Measurements from ENCODE around the gene PLG.
"Not testable (repeated sequence)": the region's sequence is repeated elsewhere in the genome, so short reads cannot be mapped to it uniquely, and the experiment has no call there.

PLG gene

DNA sequence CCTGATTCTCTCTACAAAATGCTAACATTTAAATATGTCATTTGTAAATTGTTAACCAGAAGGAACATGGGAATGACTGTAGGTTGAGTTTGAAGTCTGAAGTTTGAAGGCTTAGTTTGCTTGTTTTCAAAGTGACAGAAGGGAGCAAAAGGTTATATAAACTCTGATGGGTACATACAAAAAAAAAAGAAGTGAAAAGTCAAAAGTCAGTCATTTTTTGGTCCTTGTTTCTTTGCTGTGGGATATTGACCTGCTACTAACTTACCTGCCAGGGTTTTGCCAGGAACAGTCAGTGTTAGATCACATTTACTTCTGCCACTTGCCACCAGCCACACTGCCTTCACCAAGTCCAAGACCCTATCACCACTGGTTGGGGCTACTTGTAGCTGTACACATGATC is 6.9 kb downstream of the PLG start:
- not testable (repeated sequence) for H3K27me3 ChIP-seq (replicated peaks; ENCODE audit: control insufficient read depth, insufficient read depth, low read length); DNase-seq (ENCODE audit: low read depth); H3K4me1 ChIP-seq (ENCODE audit: control insufficient read depth, insufficient read depth, low read length); H3K9me3 ChIP-seq (ENCODE audit: control insufficient read depth, low read length); H3K9ac ChIP-seq (ENCODE audit: low read length); H3K36me3 ChIP-seq (ENCODE audit: control insufficient read depth, insufficient read depth, low read length, severe bottlenecking); H3K4me3 ChIP-seq (ENCODE audit: low read length)

DNA sequence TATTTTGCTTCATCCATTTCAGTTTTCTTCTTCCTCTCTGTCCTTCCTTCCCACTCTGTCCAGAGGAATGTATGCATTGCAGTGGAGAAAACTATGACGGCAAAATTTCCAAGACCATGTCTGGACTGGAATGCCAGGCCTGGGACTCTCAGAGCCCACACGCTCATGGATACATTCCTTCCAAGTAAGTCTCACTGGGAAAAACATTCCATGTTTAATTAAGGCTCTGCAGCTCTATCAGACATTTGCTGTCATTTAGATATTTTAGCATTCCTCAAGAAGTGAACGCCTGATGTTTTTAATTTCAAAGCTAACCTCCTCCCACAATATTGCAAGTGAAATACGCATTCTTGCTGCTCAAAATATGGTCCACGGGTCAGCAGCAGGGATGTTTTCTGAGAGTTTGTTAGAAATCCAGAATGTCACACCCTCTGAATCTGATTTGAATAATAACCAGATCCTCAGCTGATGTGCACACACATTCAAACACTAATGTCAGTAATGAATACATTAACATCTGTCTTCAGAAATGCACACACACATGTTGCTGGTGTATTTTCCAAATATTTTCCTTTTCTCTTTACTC is 12.8 kb downstream of the PLG start:
- Histone ChIP-seq H3K27me3 (replicated peaks; ENCODE audit: control insufficient read depth, insufficient read depth, low read length) (no peaks in the 10 kb centered on the region), H3K36me3 (ENCODE audit: control insufficient read depth, insufficient read depth, low read length, severe bottlenecking) (no peaks in the 10 kb centered on the region), H3K9ac (ENCODE audit: low read length) (no peak overlapping the region), H3K9me3 (ENCODE audit: control insufficient read depth, low read length) (no peaks in the 10 kb centered on the region), H3K4me3 (ENCODE audit: low read length) (no peak overlapping the region), H3K4me1 (ENCODE audit: control insufficient read depth, insufficient read depth, low read length) (no peaks in the 10 kb centered on the region)
- peak; percentile 43 for DNase-seq (ENCODE audit: low read depth)

DNA sequence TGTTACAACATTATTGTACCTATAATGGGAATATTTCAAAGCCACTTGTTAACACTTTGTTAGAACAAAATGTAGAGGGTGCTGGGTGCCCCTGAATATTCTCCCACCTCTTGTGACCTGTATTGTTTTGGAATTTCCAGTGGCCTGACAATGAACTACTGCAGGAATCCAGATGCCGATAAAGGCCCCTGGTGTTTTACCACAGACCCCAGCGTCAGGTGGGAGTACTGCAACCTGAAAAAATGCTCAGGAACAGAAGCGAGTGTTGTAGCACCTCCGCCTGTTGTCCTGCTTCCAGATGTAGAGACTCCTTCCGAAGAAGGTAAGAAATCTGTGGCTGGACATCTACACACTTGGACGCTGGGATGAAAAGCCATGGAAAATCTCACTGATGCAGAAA is 28.9 kb downstream of the PLG start:
- Histone ChIP-seq H3K36me3 (ENCODE audit: control insufficient read depth, insufficient read depth, low read length, severe bottlenecking) (no peaks in the 10 kb centered on the region), H3K27me3 (replicated peaks; ENCODE audit: control insufficient read depth, insufficient read depth, low read length) (peaks cover 21% of the 10 kb centered on the region), H3K9ac (ENCODE audit: low read length) (no peak overlapping the region), H3K4me1 (ENCODE audit: control insufficient read depth, insufficient read depth, low read length) (no peaks in the 10 kb centered on the region), H3K9me3 (ENCODE audit: control insufficient read depth, low read length) (no peaks in the 10 kb centered on the region), H3K4me3 (ENCODE audit: low read length) (no peak overlapping the region)
- DNase-seq (ENCODE audit: low read depth), result no peak

DNA sequence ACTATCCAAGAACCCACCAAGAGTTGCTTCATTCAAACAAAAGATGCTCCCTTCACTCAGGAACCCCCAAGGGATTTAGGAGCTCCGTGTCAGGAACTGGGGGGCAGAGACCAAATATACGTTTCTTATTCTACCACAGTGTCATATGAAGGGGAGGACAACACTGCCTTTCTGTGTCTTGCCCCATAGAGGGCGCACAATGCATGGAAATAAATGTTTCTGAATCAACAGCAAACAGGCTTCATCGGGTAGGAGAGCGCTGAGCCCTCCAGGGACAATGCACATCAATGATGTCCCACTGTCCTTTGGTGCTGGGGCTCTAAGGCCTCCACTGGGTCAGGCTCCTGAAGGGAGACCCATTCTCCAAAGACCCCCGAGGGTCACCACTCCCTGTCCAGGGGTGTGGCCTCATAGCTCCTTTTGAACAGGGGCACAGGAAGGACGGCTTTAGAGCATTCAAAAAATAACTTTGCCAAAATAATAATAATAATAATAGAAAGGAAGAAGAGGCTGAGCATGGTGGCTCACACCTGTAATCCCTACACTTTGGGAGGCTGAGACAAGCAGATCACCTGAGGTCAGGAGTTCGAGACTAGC is 31.1 kb downstream of the PLG start:
- Histone ChIP-seq H3K27me3 (replicated peaks; ENCODE audit: control insufficient read depth, insufficient read depth, low read length) (peaks cover 21% of the 10 kb centered on the region), H3K9me3 (ENCODE audit: control insufficient read depth, low read length) (no peaks in the 10 kb centered on the region), H3K4me1 (ENCODE audit: control insufficient read depth, insufficient read depth, low read length) (no peaks in the 10 kb centered on the region), H3K36me3 (ENCODE audit: control insufficient read depth, insufficient read depth, low read length, severe bottlenecking) (no peaks in the 10 kb centered on the region), H3K4me3 (ENCODE audit: low read length) (no peak overlapping the region), H3K9ac (ENCODE audit: low read length) (no peak overlapping the region)
- peak; percentile 61 for DNase-seq (ENCODE audit: low read depth)

DNA sequence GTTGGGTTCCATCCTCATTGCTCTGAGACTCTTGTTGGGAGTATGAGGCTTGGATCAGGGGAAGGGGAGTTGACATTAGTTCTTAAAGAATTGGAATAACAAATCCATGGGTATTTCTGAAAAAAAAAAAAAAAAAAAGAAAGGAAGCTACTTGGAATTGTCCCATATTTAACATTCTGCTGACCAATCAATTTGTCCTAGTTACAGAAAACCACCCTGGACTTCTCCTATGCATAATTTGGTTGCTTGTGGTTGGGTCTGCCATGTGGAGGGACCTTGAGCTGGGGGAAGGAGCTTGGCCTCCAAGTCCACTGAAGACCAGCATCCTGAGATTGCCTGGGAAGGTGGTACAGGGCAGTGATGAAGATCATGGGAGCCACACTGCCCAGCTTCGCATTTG is 32.6 kb downstream of the PLG start:
- no peaks in the 10 kb centered on the region for H3K9me3 ChIP-seq (ENCODE audit: control insufficient read depth, low read length)
- peaks cover 21% of the 10 kb centered on the region for H3K27me3 ChIP-seq (replicated peaks; ENCODE audit: control insufficient read depth, insufficient read depth, low read length)
- no peak for DNase-seq (ENCODE audit: low read depth)
- no peaks in the 10 kb centered on the region for H3K4me1 ChIP-seq (ENCODE audit: control insufficient read depth, insufficient read depth, low read length)
- no peak overlapping the region for H3K4me3 ChIP-seq (ENCODE audit: low read length)
- no peaks in the 10 kb centered on the region for H3K36me3 ChIP-seq (ENCODE audit: control insufficient read depth, insufficient read depth, low read length, severe bottlenecking)
- H3K9ac ChIP-seq (ENCODE audit: low read length), result no peak overlapping the region

DNA sequence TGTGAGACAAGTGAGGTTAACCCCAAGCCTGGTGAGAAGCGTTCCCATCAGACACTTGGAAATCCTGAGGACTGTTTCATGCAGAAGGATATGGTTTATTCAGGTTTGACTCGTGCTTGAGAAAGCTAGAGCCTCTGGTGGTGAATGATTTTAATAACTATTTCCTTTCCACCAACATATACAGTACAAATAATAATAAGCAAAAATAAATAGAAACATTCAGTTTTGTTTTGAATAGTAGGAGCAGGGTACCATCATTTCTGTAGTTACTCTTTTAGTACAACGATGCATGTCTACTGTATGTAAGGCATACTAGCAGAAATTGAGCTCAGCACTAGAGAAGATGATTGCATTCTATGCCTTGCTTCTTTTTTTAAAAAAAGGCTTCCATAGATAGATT is 33.5 kb downstream of the PLG start:
- H3K9me3 ChIP-seq (ENCODE audit: control insufficient read depth, low read length), result no peaks in the 10 kb centered on the region
- no peaks in the 10 kb centered on the region for H3K36me3 ChIP-seq (ENCODE audit: control insufficient read depth, insufficient read depth, low read length, severe bottlenecking)
- H3K4me3 ChIP-seq (ENCODE audit: low read length), result no peak overlapping the region
- H3K4me1 ChIP-seq (ENCODE audit: control insufficient read depth, insufficient read depth, low read length), result no peaks in the 10 kb centered on the region
- no peak for DNase-seq (ENCODE audit: low read depth)
- no peak overlapping the region for H3K9ac ChIP-seq (ENCODE audit: low read length)
- H3K27me3 ChIP-seq (replicated peaks; ENCODE audit: control insufficient read depth, insufficient read depth, low read length), result peaks cover 21% of the 10 kb centered on the region

DNA sequence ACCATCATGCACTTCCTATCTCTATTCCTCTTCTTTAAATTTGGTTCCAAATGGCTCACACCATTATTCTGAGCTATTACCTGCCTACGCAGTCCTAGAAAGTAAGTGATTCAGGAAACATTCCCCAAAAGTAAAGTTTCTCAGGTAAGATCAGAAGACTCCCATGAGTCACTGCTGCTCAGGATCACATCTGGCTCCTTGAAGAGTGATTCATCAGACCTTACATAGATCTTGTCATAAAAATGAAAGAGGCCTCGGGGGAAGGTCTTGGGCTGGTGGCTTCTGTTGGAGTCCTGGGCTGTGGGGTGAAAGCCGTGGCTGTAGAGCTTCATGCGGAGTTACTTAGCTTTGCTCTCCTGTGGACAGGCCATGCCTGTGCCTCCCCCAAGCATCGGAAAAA is 35.9 kb downstream of the PLG start:
- Histone ChIP-seq H3K9me3 (ENCODE audit: control insufficient read depth, low read length) (no peaks in the 10 kb centered on the region), H3K36me3 (ENCODE audit: control insufficient read depth, insufficient read depth, low read length, severe bottlenecking) (no peaks in the 10 kb centered on the region), H3K4me3 (ENCODE audit: low read length) (no peak overlapping the region), H3K4me1 (ENCODE audit: control insufficient read depth, insufficient read depth, low read length) (no peaks in the 10 kb centered on the region), H3K9ac (ENCODE audit: low read length) (no peak overlapping the region), H3K27me3 (replicated peaks; ENCODE audit: control insufficient read depth, insufficient read depth, low read length) (peaks cover 13% of the 10 kb centered on the region)
- no peak for DNase-seq (ENCODE audit: low read depth)

DNA sequence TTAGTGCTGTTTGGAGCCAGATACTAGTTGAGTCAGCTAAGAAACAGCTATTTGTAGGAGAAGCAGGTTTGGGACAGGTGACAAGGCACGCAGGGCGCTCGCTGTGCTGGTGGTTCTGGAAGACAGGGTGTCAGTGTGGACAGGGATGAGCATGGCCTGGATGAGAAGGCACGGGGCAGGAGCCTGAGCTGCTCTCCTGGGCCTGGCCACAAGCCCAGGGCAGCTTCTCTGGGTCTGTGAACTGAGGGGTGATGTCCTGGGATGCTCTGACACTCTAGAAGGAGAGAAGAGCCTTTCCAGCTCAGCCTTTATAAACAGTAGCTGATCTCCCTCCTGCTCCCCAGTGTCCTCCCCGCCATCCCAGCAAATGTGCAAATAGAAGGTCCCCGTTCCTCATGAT is 37.9 kb downstream of the PLG start:
- Histone ChIP-seq H3K4me3 (ENCODE audit: low read length) (no peak overlapping the region), H3K9ac (ENCODE audit: low read length) (no peak overlapping the region), H3K9me3 (ENCODE audit: control insufficient read depth, low read length) (no peaks in the 10 kb centered on the region), H3K36me3 (ENCODE audit: control insufficient read depth, insufficient read depth, low read length, severe bottlenecking) (no peaks in the 10 kb centered on the region), H3K27me3 (replicated peaks; ENCODE audit: control insufficient read depth, insufficient read depth, low read length) (no peaks in the 10 kb centered on the region), H3K4me1 (ENCODE audit: control insufficient read depth, insufficient read depth, low read length) (no peaks in the 10 kb centered on the region)
- no peak for DNase-seq (ENCODE audit: low read depth)

DNA sequence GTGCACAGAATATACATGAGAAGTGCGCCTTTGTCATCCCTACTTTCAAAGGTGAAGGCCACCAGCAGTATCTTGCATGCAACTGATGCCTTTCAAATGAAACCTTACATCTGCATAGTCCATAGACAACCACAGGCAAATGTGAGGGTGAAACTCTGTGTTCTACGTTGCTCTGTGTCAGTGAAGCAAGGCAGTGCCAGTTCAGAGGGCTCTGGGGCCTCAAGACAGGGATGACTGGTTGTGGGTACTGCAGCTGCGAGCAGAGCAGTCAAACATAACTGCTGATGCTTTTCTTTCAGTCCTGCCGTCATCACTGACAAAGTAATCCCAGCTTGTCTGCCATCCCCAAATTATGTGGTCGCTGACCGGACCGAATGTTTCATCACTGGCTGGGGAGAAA is 39.0 kb downstream of the PLG start:
- not testable (repeated sequence) for H3K9me3 ChIP-seq (ENCODE audit: control insufficient read depth, low read length); H3K4me1 ChIP-seq (ENCODE audit: control insufficient read depth, insufficient read depth, low read length); H3K9ac ChIP-seq (ENCODE audit: low read length); DNase-seq (ENCODE audit: low read depth); H3K27me3 ChIP-seq (replicated peaks; ENCODE audit: control insufficient read depth, insufficient read depth, low read length); H3K4me3 ChIP-seq (ENCODE audit: low read length); H3K36me3 ChIP-seq (ENCODE audit: control insufficient read depth, insufficient read depth, low read length, severe bottlenecking)

DNA sequence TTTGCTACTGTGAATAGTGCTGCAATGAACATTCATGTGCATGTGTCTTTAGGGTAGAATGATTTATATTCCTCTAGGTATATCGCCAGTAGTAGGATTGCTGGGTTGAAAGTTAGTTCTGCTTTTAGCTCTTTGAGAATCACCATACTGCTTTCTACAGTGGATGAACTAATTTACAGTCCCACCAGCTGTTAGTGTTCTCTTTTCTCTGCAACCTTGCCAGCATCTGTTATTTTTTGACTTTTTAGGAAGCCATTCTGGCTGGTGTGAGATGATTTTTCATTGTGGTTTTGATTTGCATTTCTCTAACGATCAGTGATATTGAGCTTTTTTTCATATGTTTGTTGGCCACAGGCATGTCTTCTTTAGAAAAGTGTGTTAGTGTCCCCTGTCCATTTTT is 40.0 kb downstream of the PLG start:
- peaks cover 3% of the 10 kb centered on the region for H3K9me3 ChIP-seq (ENCODE audit: control insufficient read depth, low read length)
- H3K4me3 ChIP-seq (ENCODE audit: low read length), result no peak overlapping the region
- no peak for DNase-seq (ENCODE audit: low read depth)
- H3K9ac ChIP-seq (ENCODE audit: low read length), result no peak overlapping the region
- H3K27me3 ChIP-seq (replicated peaks; ENCODE audit: control insufficient read depth, insufficient read depth, low read length), result no peaks in the 10 kb centered on the region
- H3K36me3 ChIP-seq (ENCODE audit: control insufficient read depth, insufficient read depth, low read length, severe bottlenecking), result no peaks in the 10 kb centered on the region
- no peaks in the 10 kb centered on the region for H3K4me1 ChIP-seq (ENCODE audit: control insufficient read depth, insufficient read depth, low read length)

DNA sequence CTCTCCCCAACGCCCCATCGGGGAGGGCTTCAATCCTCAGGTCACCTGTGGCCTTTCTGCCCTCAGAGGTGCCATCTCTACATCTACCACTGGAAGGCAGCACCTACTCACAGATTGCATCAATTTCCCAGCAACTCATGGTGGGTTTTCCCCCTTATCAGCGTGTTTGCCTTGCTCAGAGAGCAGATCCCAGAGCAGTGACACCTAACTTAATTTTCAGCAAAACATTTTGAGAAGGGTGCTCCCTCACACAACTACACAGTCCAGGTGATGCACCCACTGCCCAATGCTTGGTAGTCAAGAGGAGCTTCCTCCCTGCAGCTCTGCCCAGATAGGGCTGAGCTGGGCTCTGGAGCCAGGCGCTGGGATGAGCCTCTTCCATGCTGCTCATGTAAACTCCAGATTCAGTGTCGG is 48.2 kb downstream of the PLG start:
- H3K27me3 ChIP-seq (replicated peaks; ENCODE audit: control insufficient read depth, insufficient read depth, low read length), result peaks cover 8% of the 10 kb centered on the region
- peaks cover 3% of the 10 kb centered on the region for H3K9me3 ChIP-seq (ENCODE audit: control insufficient read depth, low read length)
- no peak overlapping the region for H3K4me3 ChIP-seq (ENCODE audit: low read length)
- no peak overlapping the region for H3K9ac ChIP-seq (ENCODE audit: low read length)
- H3K4me1 ChIP-seq (ENCODE audit: control insufficient read depth, insufficient read depth, low read length), result no peaks in the 10 kb centered on the region
- no peaks in the 10 kb centered on the region for H3K36me3 ChIP-seq (ENCODE audit: control insufficient read depth, insufficient read depth, low read length, severe bottlenecking)
- DNase-seq (ENCODE audit: low read depth), result no peak

DNA sequence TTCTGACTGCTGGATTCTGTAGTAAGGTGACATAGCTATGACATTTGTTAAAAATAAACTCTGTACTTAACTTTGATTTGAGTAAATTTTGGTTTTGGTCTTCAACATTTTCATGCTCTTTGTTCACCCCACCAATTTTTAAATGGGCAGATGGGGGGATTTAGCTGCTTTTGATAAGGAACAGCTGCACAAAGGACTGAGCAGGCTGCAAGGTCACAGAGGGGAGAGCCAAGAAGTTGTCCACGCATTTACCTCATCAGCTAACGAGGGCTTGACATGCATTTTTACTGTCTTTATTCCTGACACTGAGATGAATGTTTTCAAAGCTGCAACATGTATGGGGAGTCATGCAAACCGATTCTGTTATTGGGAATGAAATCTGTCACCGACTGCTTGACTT is 51.2 kb downstream of the PLG start:
- H3K4me1 ChIP-seq (ENCODE audit: control insufficient read depth, insufficient read depth, low read length); H3K27me3 ChIP-seq (replicated peaks; ENCODE audit: control insufficient read depth, insufficient read depth, low read length); H3K4me3 ChIP-seq (ENCODE audit: low read length); H3K9ac ChIP-seq (ENCODE audit: low read length); DNase-seq (ENCODE audit: low read depth); H3K9me3 ChIP-seq (ENCODE audit: control insufficient read depth, low read length); H3K36me3 ChIP-seq (ENCODE audit: control insufficient read depth, insufficient read depth, low read length, severe bottlenecking): not testable (repeated sequence)

All from adipocyte (in vitro differentiated cells).